ENCODE data around the gene PIM2. TPM values are rescaled to one million over a fixed set of nuclear protein-coding genes. Genes with fewer than 3 reads are reported as not detected.

Gene PIM2
- polyA plus RNA-seq, 1 of the 3 experiments (the other 2 are of a cell fraction), result 12.3 TPM

DNA sequence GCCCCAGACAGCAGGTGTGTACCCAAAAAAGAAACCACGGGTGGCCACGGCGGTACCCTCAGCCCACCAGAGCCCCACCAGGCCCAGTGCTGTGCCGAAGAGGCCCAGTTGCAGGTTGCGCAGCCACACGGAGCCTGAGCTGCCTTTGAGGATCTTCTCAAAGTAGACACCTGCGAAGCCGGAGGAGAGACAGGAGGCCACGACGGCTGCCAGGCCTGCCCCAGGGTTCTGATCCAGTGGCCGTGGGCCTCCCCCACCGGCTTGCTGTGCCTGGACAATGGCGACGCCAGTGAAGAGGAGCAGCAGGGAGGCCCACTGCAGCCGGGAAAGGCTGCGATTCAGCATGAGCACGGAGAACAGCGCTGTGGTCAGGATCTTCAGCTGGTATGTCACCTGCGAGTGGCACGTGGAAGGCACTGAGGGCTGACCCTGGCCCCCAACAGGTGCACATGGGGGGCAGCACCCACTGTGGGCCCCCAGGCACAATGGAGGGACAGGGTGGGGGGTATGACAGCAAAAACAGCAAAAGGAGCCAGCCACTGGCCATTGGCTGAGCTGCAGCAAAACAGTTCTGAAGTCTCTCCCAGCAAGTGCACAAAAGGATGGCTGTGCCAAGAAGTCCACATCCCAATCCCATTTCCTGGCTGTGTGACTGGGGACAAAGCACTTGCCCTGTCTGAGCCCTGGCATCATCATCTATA is 13.6 kb downstream of the PIM2 start (continued):
- TF ChIP-seq, protein P1, sequence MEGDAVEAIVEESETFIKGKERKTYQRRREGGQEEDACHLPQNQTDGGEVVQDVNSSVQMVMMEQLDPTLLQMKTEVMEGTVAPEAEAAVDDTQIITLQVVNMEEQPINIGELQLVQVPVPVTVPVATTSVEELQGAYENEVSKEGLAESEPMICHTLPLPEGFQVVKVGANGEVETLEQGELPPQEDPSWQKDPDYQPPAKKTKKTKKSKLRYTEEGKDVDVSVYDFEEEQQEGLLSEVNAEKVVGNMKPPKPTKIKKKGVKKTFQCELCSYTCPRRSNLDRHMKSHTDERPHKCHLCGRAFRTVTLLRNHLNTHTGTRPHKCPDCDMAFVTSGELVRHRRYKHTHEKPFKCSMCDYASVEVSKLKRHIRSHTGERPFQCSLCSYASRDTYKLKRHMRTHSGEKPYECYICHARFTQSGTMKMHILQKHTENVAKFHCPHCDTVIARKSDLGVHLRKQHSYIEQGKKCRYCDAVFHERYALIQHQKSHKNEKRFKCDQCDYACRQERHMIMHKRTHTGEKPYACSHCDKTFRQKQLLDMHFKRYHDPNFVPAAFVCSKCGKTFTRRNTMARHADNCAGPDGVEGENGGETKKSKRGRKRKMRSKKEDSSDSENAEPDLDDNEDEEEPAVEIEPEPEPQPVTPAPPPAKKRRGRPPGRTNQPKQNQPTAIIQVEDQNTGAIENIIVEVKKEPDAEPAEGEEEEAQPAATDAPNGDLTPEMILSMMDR (IDR thresholded peaks at IDR 0.05), result no peak
- TF ChIP-seq GATA2 (CRISPR knock-in tag; IDR thresholded peaks at IDR 0.05) (no peak), TEAD4 (IDR thresholded peaks at IDR 0.05; ENCODE audit: borderline replicate concordance, insufficient read depth) (no peak), RCOR1 (IDR thresholded peaks at IDR 0.05; ENCODE audit: low read length) (no peak), RAD21 (IDR thresholded peaks at IDR 0.05; ENCODE audit: low read length) (no peak), TCF12 (IDR thresholded peaks at IDR 0.05) (no peak)
- TF ChIP-seq, protein P2, sequence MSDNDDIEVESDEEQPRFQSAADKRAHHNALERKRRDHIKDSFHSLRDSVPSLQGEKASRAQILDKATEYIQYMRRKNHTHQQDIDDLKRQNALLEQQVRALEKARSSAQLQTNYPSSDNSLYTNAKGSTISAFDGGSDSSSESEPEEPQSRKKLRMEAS (IDR thresholded peaks at IDR 0.05; ENCODE audit: low read depth), result no peak
- TF ChIP-seq, protein P3, sequence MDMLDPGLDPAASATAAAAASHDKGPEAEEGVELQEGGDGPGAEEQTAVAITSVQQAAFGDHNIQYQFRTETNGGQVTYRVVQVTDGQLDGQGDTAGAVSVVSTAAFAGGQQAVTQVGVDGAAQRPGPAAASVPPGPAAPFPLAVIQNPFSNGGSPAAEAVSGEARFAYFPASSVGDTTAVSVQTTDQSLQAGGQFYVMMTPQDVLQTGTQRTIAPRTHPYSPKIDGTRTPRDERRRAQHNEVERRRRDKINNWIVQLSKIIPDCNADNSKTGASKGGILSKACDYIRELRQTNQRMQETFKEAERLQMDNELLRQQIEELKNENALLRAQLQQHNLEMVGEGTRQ (IDR thresholded peaks at IDR 0.05; ENCODE audit: borderline replicate concordance, low read depth, low read length), result no peak

DNA sequence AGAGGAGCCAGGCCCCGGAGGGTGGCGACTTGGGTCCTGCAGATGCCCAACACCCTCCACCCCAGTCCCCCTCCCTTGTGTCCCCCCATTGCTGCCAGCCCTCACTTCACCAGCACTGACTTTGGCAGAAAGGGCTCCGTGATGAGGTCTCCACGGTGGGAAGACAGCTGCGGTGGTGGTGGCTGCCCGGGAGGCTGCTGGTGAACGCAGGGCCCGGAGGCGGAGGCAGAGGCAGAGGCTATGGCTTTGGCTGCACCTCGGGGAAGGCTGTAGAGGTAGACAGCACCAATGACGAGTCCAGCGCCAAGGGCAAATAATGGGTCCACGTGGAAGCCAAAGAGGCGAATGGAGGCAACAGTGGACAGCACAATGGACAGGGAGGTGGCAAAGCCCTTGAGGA is 14.2 kb downstream of the PIM2 start:
- 97% methylated on average over 12 of the region's 14 CpGs for WGBS (ENCODE audit: low lambda C conversion rate)
- no peak for DNase-seq
- H3K9ac ChIP-seq, result no peak overlapping the region
- H3K4me3 ChIP-seq (ENCODE audit: low read depth in 2 of 2, low read length in 1 of 2), result no peak overlapping the region
- 0 out of 2 replicates have a peak, but pooled peaks cover 7% of the 10 kb centered on the region for H4K20me1 ChIP-seq (ENCODE audit: insufficient read depth)
- H3K79me2 ChIP-seq (ENCODE audit: insufficient read depth), result peaks cover 24% of the 10 kb centered on the region
- POLR2A ChIA-PET, result no interaction called here
- peaks cover 3% of the 10 kb centered on the region for H3F3A ChIP-seq (replicated peaks; ENCODE audit: insufficient read depth)
- CTCF ChIA-PET, result interaction anchor here (2.9 kb wide), 1 partner anchor 11 kb away, joined by 12 read pairs; no protein-coding TSS in a partner anchor
- peaks cover 0 to under 1% of the 10 kb centered on the region in 2 experiments; a peak in 1 of 4 replicates for H3K4me1 ChIP-seq (ENCODE audit: control insufficient read depth in 1 of 2, insufficient read depth in 2 of 2, low read depth in 1 of 2, low read length in 1 of 2)
- H3K4me2 ChIP-seq, result no peak overlapping the region
- peaks cover 8 to 49% of the 10 kb centered on the region in 2 experiments for H3K36me3 ChIP-seq (replicated peaks in 1 of 2; ENCODE audit: control insufficient read depth in 1 of 2, insufficient read depth in 2 of 2, low read length in 1 of 2)
- H2AFZ ChIP-seq (ENCODE audit: low read depth), result no peak overlapping the region
- no peaks in the 10 kb centered on the region for H3K9me3 ChIP-seq
- H3K9me2 ChIP-seq, result no peaks in the 10 kb centered on the region
- H3K27me3 ChIP-seq (ENCODE audit: insufficient read depth), result no peaks in the 10 kb centered on the region
- H3K27ac ChIP-seq (ENCODE audit: low read depth in 2 of 2, low read length in 1 of 2), result no peak overlapping the region
- TF ChIP-seq, protein P4, sequence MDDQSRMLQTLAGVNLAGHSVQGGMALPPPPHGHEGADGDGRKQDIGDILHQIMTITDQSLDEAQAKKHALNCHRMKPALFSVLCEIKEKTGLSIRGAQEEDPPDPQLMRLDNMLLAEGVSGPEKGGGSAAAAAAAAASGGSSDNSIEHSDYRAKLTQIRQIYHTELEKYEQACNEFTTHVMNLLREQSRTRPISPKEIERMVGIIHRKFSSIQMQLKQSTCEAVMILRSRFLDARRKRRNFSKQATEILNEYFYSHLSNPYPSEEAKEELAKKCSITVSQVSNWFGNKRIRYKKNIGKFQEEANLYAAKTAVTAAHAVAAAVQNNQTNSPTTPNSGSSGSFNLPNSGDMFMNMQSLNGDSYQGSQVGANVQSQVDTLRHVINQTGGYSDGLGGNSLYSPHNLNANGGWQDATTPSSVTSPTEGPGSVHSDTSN (IDR thresholded peaks at IDR 0.05), result no peak
- no peak for TF ChIP-seq YY1 (IDR thresholded peaks at IDR 0.05; ENCODE audit: low read depth)
- no peak for TF ChIP-seq RFX5 (IDR thresholded peaks at IDR 0.05; ENCODE audit: low read length)
- no peak for TF ChIP-seq CHD2 (IDR thresholded peaks at IDR 0.05; ENCODE audit: low read length, partially characterized antibody)
- TF ChIP-seq, protein P5, sequence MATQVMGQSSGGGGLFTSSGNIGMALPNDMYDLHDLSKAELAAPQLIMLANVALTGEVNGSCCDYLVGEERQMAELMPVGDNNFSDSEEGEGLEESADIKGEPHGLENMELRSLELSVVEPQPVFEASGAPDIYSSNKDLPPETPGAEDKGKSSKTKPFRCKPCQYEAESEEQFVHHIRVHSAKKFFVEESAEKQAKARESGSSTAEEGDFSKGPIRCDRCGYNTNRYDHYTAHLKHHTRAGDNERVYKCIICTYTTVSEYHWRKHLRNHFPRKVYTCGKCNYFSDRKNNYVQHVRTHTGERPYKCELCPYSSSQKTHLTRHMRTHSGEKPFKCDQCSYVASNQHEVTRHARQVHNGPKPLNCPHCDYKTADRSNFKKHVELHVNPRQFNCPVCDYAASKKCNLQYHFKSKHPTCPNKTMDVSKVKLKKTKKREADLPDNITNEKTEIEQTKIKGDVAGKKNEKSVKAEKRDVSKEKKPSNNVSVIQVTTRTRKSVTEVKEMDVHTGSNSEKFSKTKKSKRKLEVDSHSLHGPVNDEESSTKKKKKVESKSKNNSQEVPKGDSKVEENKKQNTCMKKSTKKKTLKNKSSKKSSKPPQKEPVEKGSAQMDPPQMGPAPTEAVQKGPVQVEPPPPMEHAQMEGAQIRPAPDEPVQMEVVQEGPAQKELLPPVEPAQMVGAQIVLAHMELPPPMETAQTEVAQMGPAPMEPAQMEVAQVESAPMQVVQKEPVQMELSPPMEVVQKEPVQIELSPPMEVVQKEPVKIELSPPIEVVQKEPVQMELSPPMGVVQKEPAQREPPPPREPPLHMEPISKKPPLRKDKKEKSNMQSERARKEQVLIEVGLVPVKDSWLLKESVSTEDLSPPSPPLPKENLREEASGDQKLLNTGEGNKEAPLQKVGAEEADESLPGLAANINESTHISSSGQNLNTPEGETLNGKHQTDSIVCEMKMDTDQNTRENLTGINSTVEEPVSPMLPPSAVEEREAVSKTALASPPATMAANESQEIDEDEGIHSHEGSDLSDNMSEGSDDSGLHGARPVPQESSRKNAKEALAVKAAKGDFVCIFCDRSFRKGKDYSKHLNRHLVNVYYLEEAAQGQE (IDR thresholded peaks at IDR 0.05; ENCODE audit: low read depth, low read length), result no peak
- no peak for TF ChIP-seq JUND (IDR thresholded peaks at IDR 0.05)
- TF ChIP-seq, protein P6, sequence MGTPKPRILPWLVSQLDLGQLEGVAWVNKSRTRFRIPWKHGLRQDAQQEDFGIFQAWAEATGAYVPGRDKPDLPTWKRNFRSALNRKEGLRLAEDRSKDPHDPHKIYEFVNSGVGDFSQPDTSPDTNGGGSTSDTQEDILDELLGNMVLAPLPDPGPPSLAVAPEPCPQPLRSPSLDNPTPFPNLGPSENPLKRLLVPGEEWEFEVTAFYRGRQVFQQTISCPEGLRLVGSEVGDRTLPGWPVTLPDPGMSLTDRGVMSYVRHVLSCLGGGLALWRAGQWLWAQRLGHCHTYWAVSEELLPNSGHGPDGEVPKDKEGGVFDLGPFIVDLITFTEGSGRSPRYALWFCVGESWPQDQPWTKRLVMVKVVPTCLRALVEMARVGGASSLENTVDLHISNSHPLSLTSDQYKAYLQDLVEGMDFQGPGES (IDR thresholded peaks at IDR 0.05; ENCODE audit: low read depth, low read length), result no peak
- TF ChIP-seq, protein P2 (IDR thresholded peaks at IDR 0.05; ENCODE audit: low read depth), result no peak
- TF ChIP-seq, protein P1 (IDR thresholded peaks at IDR 0.05), result no peak
- no peak for TF ChIP-seq RAD21 (IDR thresholded peaks at IDR 0.05; ENCODE audit: low read length)
- TF ChIP-seq RCOR1 (IDR thresholded peaks at IDR 0.05; ENCODE audit: low read length), result no peak
- TF ChIP-seq ELF1 (IDR thresholded peaks at IDR 0.05), result no peak
